ENCODE measurements around the gene JAGN1.
"Not testable (repeated sequence)": the region's sequence is repeated elsewhere in the genome, so short reads cannot be mapped to it uniquely, and the experiment has no call there.

JAGN1 gene

DNA sequence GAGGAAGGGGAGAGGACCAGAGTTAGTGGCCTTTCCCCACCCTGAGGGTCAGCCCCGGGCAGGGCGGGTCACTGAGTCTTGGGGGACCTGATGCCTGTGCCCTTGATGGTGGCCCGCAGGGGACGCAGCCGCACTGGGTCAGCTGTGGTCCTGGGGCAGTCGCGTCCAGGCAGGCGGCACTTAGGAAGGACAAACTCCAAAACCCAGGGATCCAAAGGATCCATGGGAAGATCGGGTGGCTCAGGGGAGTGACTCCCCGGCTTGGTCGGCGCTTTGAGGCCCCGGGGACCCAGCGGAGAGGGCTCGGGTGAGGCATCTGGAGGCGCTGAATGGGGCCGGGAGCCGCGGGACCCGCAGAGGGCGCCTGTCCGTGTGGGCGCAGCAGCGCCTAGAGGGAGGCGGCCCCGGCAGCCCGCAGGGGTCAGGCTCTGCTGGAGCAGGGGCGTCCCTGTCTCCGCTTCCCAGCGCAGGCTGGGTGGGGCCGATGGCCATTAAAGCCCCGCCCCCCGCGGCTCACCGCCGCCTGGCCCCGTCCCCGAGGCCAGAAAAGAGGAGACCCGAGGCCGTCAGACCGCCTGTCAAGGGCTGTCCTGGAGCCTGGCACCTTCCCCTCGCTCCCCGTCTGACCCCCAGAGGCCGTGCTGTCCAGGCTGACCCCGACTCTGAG lies 27.9 kb upstream of the JAGN1 start:
- H3K27me3 Mint-ChIP-seq, result peaks cover 12% of the 10 kb centered on the region
- peaks cover 8% of the 10 kb centered on the region for H3K4me1 Mint-ChIP-seq
- peak; percentile 29 to 34 for DNase-seq
- peak; percentile 87 for ATAC-seq
- H3K27ac Mint-ChIP-seq, result no peak overlapping the region
- peak overlapping the region; percentile 49 to 66 for H3K4me3 Mint-ChIP-seq
- no peaks in the 10 kb centered on the region for H3K9me3 Mint-ChIP-seq

GRCh38 chr3:9863058-9863772 lies 27.2 kb upstream of the JAGN1 start:
- Mint-ChIP-seq H3K4me3 (no peak overlapping the region), H3K27ac (no peak overlapping the region), H3K9me3 (no peaks in the 10 kb centered on the region), H3K27me3 (peaks cover 12% of the 10 kb centered on the region), H3K4me1 (peaks cover 8% of the 10 kb centered on the region)
- peak; percentile 13 for ATAC-seq
- no peak for DNase-seq

- Mint-ChIP-seq H3K27me3 (peaks cover 12% of the 10 kb centered on the region), H3K4me3 (no peak overlapping the region), H3K27ac (peak overlapping the region in 1 of 2 donors; percentile 42), H3K9me3 (no peaks in the 10 kb centered on the region), H3K4me1 (peaks cover 8% of the 10 kb centered on the region)
- ATAC-seq (no peak), DNase-seq (no peak)
These were observed 26.0 kb upstream of the JAGN1 start for GRCh38 chr3:9864200-9864927.

- not testable (repeated sequence) for H3K9me3 Mint-ChIP-seq
These were observed 25.2 kb upstream of the JAGN1 start for GRCh38 chr3:9865125-9865637.

DNA sequence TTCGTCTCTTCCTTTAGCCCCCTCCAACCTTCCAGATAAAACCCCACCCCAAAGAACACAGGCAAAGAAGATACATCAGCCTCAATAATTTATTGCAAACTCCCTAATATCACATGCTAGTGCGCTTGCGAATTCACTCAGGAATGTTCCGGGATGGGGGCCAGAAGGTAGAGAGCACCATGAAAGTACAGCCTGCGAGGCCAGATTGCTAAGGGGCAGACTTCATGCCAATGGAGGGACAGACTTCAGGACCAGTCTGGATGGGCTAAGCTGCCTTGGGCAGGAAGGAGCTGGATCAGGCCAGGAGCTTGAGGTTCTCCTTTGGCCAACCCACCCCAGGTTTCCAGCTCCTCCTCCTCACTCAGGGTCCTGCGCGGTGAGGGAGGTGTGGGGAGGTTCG lies 23.8 kb upstream of the JAGN1 start:
- ATAC-seq, result no peak
- Mint-ChIP-seq H3K4me3 (no peak overlapping the region), H3K9me3 (no peaks in the 10 kb centered on the region), H3K27ac (no peak overlapping the region), H3K4me1 (peaks cover 8% of the 10 kb centered on the region), H3K27me3 (peaks cover 9% of the 10 kb centered on the region)
- no peak for DNase-seq

More at GRCh38 chr3:9865125-9865637, 25.2 kb upstream of the JAGN1 start:
- H3K4me3 Mint-ChIP-seq, DNase-seq, H3K4me1 Mint-ChIP-seq, ATAC-seq, H3K27ac Mint-ChIP-seq: not testable (repeated sequence)
- H3K27me3 Mint-ChIP-seq, result peaks cover 12% of the 10 kb centered on the region

DNA sequence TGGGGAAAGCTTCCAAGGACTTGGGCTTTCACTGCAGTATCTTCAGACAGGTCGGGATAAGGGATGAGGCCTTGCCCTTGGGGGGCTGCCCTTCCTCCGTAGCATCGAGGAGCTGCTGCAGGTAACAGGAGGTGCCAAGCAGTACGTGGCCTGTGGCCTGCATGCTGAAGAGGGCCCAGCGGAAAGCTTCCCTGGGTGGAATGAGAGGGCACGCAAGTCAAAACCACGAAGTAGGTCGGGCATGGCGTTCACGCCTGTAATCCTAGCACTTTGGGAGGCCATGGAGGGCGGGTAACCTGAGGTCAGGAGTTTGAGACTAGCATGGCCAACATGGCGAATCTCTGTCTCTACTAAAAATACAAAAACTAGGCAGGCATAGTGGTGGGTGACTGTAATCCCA lies 23.3 kb upstream of the JAGN1 start:
- H3K4me1 Mint-ChIP-seq, result peaks cover 3% of the 10 kb centered on the region
- no peak overlapping the region for H3K4me3 Mint-ChIP-seq
- H3K27ac Mint-ChIP-seq, result no peak overlapping the region
- H3K27me3 Mint-ChIP-seq, result peaks cover 5% of the 10 kb centered on the region
- DNase-seq (no peak), ATAC-seq (no peak)
- H3K9me3 Mint-ChIP-seq, result no peaks in the 10 kb centered on the region

DNA sequence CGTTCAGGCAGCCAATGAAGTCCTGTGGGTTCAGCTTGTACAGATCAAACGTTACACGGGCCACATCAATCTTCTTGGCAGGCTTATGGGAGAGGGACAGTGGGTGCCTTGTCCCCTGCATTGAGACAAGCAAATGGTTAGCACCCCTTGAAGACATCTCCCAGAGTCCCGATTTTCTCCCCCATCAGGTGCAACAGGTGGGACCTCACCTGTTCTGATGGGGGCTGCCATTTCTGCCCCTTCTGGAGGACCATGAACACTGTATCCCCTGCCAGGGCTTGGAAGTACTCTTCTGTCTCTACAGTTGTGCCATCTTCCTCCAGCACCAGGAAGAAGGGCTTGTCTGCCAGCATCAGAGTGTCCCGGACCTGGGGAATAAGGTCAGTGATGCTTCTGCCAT lies 20.5 kb upstream of the JAGN1 start:
- DNase-seq, result no peak
- Mint-ChIP-seq H3K4me1 (no peaks in the 10 kb centered on the region), H3K4me3 (no peak overlapping the region), H3K27me3 (no peaks in the 10 kb centered on the region), H3K9me3 (no peaks in the 10 kb centered on the region), H3K27ac (peak overlapping the region in 1 of 2 donors; percentile 21)
- no peak for ATAC-seq

DNA sequence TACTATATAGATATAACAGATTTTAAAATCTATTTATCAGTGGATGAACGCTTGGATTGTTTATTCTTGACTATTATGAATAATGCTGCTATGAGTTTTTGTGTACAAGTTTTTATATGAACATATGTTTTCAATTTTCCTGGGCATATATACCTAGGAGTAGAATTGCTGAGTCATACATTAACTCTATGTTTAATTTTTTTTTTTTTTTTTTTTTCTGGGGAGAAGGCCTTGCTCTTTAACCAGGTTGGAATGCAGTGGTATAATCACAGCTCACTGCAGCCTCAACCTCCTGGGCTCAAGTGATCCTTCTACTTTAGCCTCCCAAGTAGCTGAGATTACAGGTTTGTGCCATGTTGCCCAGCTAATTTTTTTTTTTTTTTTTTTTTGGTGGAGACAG lies 19.4 kb upstream of the JAGN1 start:
- Mint-ChIP-seq H3K27ac (no peak overlapping the region), H3K27me3 (no peaks in the 10 kb centered on the region), H3K4me3 (no peak overlapping the region), H3K4me1 (no peaks in the 10 kb centered on the region), H3K9me3 (no peaks in the 10 kb centered on the region)
- DNase-seq (no peak), ATAC-seq (no peak)

GRCh38 chr3:9872067-9872466 lies 18.3 kb upstream of the JAGN1 start:
- DNase-seq, H3K27ac Mint-ChIP-seq, H3K4me1 Mint-ChIP-seq, H3K9me3 Mint-ChIP-seq, H3K4me3 Mint-ChIP-seq, H3K27me3 Mint-ChIP-seq, ATAC-seq: not testable (repeated sequence)

- Mint-ChIP-seq H3K9me3 (no peaks in the 10 kb centered on the region), H3K4me1 (no peaks in the 10 kb centered on the region), H3K27me3 (peaks cover 7% of the 10 kb centered on the region), H3K4me3 (no peak overlapping the region), H3K27ac (no peak overlapping the region)
- ATAC-seq, result no peak
- no peak for DNase-seq
These were observed 15.0 kb upstream of the JAGN1 start for GRCh38 chr3:9875448-9875847.

DNA sequence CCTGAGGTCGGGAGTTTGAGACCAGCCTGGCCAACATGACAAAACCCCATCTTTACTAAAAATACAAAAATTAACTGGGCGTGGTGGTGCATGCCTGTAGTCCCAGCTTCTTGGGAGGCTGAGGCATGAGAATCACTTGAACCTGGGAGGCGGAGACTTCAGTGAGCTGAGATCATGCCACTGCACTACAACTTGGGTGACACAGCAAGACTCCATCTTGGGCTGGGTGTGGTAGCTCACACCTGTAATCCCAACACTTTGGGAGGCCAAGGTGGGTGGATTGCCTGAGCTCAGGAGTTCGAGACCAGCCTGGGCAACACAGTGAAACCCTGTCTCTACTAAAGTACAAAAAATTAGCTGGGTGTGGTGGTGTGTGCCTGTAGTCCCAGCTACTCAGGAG lies 14.2 kb upstream of the JAGN1 start:
- not testable (repeated sequence) for DNase-seq, H3K4me3 Mint-ChIP-seq, H3K4me1 Mint-ChIP-seq, H3K27me3 Mint-ChIP-seq, ATAC-seq, H3K9me3 Mint-ChIP-seq, H3K27ac Mint-ChIP-seq

DNA sequence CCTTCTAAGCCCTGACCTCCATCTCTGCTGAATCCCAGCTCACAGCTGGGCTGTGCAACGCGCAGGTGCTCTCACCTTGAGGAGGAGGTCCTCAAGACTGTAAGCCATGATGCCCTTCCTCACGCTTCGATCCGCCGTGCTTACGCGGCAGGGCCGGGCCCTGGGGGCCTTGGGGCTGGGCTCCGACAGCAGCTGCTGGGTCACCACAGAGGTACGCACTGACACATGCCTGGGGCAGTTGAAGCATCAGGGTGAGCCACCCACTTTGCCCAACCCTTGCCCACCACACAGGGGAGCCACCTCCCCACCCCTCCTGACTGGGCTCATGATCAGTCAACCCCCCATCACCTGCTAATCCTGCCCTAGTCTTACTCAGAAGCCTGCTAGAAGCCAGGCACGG lies 13.4 kb upstream of the JAGN1 start:
- Mint-ChIP-seq H3K27ac (peak overlapping the region in 1 of 2 donors; percentile 82), H3K27me3 (peaks cover 7% of the 10 kb centered on the region), H3K4me1 (no peaks in the 10 kb centered on the region), H3K4me3 (no peak overlapping the region), H3K9me3 (no peaks in the 10 kb centered on the region)
- no peak for DNase-seq
- ATAC-seq, result peak; percentile 67

DNA sequence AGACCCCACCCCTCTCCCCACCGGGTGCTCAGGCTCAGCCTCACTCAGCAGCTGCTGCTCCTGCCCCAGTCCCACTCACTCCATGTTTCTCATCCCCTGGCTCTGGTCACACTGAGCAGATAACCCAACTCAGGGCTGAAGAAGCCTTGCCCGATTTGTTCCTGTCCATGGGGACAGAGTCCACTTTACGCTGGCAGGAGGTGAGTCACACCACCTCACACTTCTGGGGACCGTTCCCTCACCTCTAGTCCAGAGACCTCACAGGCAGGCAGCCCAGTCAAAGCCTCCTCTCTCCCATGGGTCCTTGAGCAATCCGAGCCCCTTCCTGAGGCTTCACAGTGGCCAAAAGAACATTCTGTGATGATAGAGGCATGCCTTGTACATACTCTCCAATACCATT lies 11.7 kb upstream of the JAGN1 start:
- Mint-ChIP-seq H3K9me3 (no peaks in the 10 kb centered on the region), H3K27me3 (peaks cover 7% of the 10 kb centered on the region), H3K4me3 (no peak overlapping the region), H3K27ac (no peak overlapping the region), H3K4me1 (no peaks in the 10 kb centered on the region)
- ATAC-seq (no peak), DNase-seq (no peak)

- Mint-ChIP-seq H3K27me3 (peaks cover 7% of the 10 kb centered on the region), H3K4me1 (no peaks in the 10 kb centered on the region), H3K9me3 (no peaks in the 10 kb centered on the region), H3K4me3 (no peak within 1 kb of the TSS), H3K27ac (peak within 1 kb of the TSS; percentile 30 to 57)
- ATAC-seq (no peak), DNase-seq (no peak)
These were observed 10.4 kb upstream of the JAGN1 start, which contains the start of gene CIDEC for GRCh38 chr3:9879830-9880549. TSS of gene CIDEC (minus strand) at chr3:9880253. CDS start at chr3:9878486, 1,767 bp downstream.

- DNase-seq, result no peak
- Mint-ChIP-seq H3K4me1 (no peaks in the 10 kb centered on the region), H3K4me3 (no peak overlapping the region), H3K27me3 (peaks cover 7% of the 10 kb centered on the region), H3K27ac (no peak overlapping the region), H3K9me3 (no peaks in the 10 kb centered on the region)
- no peak for ATAC-seq
These were observed 9.0 kb upstream of the JAGN1 start for GRCh38 chr3:9881441-9881840.
